Stomach (tissue), 4 donors: ENCODE results near the gene FAM151A.

Source experiments
- POLR2A ChIP-seq, 4 donors: fragments of 450-650 bp; IDR thresholded peaks; one replicate each; pipeline ENCODE4 v1.6.1; 2016; ENCODE audit warnings: antibody characterized with exemption in 4 of 4, control low read depth in 2 of 4, mild to moderate bottlenecking in 1 of 4, moderate library complexity in 1 of 4
- TF ChIP-seq, protein P1 (sequence below), 7 experiments: fragments of 450-650 bp in 4 of 7; fragments of 200-600 bp in 3 of 7; sonication (generic) in 3 of 7; IDR thresholded peaks; one replicate each; pipeline ENCODE4 v1.5.1; 2016 to 2019; ENCODE audit warnings: antibody characterized with exemption in 7 of 7, control low read depth in 2 of 7, mild to moderate bottlenecking in 1 of 7

DNA sequence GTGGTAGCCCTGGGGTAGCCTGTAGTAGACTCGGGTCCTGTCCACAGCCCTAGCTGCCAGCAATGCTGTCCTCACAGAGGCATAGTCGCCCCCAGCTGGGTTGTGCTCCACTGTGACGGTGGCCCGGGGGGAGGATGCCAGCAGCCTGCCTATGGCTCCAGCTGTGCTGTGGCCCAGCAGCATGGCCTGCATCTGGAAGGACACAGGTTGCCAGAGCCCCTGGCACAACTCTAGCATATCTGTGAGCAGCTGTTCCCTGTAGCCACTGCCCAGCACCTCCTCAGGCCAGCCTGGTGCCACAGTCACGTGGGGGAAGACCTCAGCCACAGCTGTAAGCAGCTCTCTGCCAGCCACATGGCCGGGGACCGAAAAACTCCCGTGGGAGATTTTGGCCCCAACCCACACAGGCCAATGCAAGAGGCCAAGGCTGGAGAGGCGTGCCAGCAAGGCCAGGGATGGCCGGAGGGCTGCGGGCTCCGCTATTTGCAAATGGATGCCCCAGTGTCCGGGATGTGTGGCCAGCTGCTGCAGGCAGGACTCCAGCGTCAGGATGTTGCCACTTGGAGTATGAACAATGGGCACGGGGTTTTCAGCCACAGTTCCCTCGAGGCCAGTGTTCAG is 13.9 kb downstream of the FAM151A start:
- TF ChIP-seq, protein P1, sequence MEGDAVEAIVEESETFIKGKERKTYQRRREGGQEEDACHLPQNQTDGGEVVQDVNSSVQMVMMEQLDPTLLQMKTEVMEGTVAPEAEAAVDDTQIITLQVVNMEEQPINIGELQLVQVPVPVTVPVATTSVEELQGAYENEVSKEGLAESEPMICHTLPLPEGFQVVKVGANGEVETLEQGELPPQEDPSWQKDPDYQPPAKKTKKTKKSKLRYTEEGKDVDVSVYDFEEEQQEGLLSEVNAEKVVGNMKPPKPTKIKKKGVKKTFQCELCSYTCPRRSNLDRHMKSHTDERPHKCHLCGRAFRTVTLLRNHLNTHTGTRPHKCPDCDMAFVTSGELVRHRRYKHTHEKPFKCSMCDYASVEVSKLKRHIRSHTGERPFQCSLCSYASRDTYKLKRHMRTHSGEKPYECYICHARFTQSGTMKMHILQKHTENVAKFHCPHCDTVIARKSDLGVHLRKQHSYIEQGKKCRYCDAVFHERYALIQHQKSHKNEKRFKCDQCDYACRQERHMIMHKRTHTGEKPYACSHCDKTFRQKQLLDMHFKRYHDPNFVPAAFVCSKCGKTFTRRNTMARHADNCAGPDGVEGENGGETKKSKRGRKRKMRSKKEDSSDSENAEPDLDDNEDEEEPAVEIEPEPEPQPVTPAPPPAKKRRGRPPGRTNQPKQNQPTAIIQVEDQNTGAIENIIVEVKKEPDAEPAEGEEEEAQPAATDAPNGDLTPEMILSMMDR (IDR thresholded peaks at IDR 0.05), result no peak
- no peak for TF ChIP-seq POLR2A (IDR thresholded peaks at IDR 0.05)
